ENCODE results near the gene ISLR. TPM values are rescaled to one million over a fixed set of nuclear protein-coding genes. Genes with fewer than 3 reads are reported as not detected.
A peak's percentile ranks its signal among the peaks of the same experiment; 100 is the strongest.

ISLR gene
- total RNA-seq, 1 donor from 2014 or later = 13.8 TPM

- ATAC-seq = no peak
- intact Hi-C loops (cut with DNase I) = no loop called here
- no peak for DNase-seq (ENCODE audit: missing footprints)
These were observed 8.0 kb upstream of the ISLR start for GRCh38 chr15:74165461-74165860.

GRCh38 chr15:74167891-74168331 is 5.6 kb upstream of the ISLR start:
- intact Hi-C loops (cut with DNase I) = no loop called here

GRCh38 chr15:74168711-74169126 is 4.8 kb upstream of the ISLR start:
- DNase-seq (ENCODE audit: missing footprints) (no peak), ATAC-seq (no peak)
- intact Hi-C loops (cut with DNase I) = no loop called here

More at GRCh38 chr15:74167891-74168331, 5.6 kb upstream of the ISLR start:
- DNase-seq (ENCODE audit: missing footprints) (no peak), ATAC-seq (no peak)

- ATAC-seq (no peak), DNase-seq (ENCODE audit: missing footprints) (no peak)
- intact Hi-C loops (cut with DNase I) = no loop called here
These were observed 3.3 kb upstream of the ISLR start for GRCh38 chr15:74170071-74170844.

- ATAC-seq (no peak), DNase-seq (ENCODE audit: missing footprints) (no peak)
- intact Hi-C loops (cut with DNase I) = no loop called here
These were observed 2.5 kb upstream of the ISLR start for GRCh38 chr15:74170875-74171578.

GRCh38 chr15:74171965-74172541 is 1.5 kb upstream of the ISLR start:
- no peak for DNase-seq (ENCODE audit: missing footprints)
- intact Hi-C loops (cut with DNase I) = no loop called here
- no peak for ATAC-seq

GRCh38 chr15:74172701-74173379 is 670 bp upstream of the ISLR start:
- DNase-seq (ENCODE audit: missing footprints) = peak; percentile 83
- ATAC-seq = peak; percentile 84
- intact Hi-C loops (cut with DNase I) = no loop called here

- ATAC-seq (peak; percentile 43), DNase-seq (ENCODE audit: missing footprints) (no peak)
- intact Hi-C loops (cut with DNase I) = no loop called here
These were observed 878 bp downstream of the ISLR start for GRCh38 chr15:74174219-74174957.

GRCh38 chr15:74174958-74175253 is 1.4 kb downstream of the ISLR start:
- intact Hi-C loops (cut with DNase I) = no loop called here
- ATAC-seq = no peak
- peak; percentile 44 for DNase-seq (ENCODE audit: missing footprints)

- intact Hi-C loops (cut with DNase I) = no loop called here
- peak; percentile 57 for DNase-seq (ENCODE audit: missing footprints)
- ATAC-seq = no peak
These were observed 2.0 kb downstream of the ISLR start for GRCh38 chr15:74175271-74176191.

- peak; percentile 34 for DNase-seq (ENCODE audit: missing footprints)
- ATAC-seq = no peak
- intact Hi-C loops (cut with DNase I) = no loop called here
These were observed 3.0 kb downstream of the ISLR start for GRCh38 chr15:74176262-74177214.

- DNase-seq (ENCODE audit: missing footprints) = peak; percentile 13
- intact Hi-C loops (cut with DNase I) = loop anchor here (2.0 kb wide), 1 partner anchor 42 kb away; no protein-coding TSS in a partner anchor
- ATAC-seq = no peak
These were observed 5.0 kb downstream of the ISLR start for GRCh38 chr15:74178326-74179100.

GRCh38 chr15:74179101-74179841 is 5.8 kb downstream of the ISLR start:
- peak; percentile 91 for ATAC-seq
- peak; percentile 85 for DNase-seq (ENCODE audit: missing footprints)
- intact Hi-C loops (cut with DNase I) = loop anchor here (2.0 kb wide), 1 partner anchor 42 kb away; no protein-coding TSS in a partner anchor

GRCh38 chr15:74179983-74180880 is 6.7 kb downstream of the ISLR start:
- intact Hi-C loops (cut with DNase I) = loop anchor here (2.0 kb wide), 1 partner anchor 43 kb away; no protein-coding TSS in a partner anchor
- ATAC-seq = peak; percentile 61
- DNase-seq (ENCODE audit: missing footprints) = peak; percentile 74
